Skeletal muscle satellite cell (primary cell): Measurements from ENCODE around the gene ST7. TPM values are rescaled to one million over a fixed set of nuclear protein-coding genes. Genes with fewer than 3 reads are reported as not detected.
A peak's percentile ranks its signal among the peaks of the same experiment; 100 is the strongest.

Experiments
- H3K27me3 ChIP-seq: 2 replicates; pipeline ENCODE4 v1.7.0; 2013; ENCODE audit warnings: low read length; ENCODE audit not compliant: control insufficient read depth, insufficient read depth
- H3K36me3 ChIP-seq: 2 replicates; pipeline ENCODE4 v1.7.0; 2013; ENCODE audit warnings: mild to moderate bottlenecking, control low read depth, low read length; ENCODE audit not compliant: insufficient read depth
- H3K4me1 ChIP-seq: 2 replicates; pipeline ENCODE4 v1.7.0; 2013; ENCODE audit warnings: low read length; ENCODE audit not compliant: control insufficient read depth, insufficient read depth
- H3K4me2 ChIP-seq: 2 replicates; pipeline ENCODE4 v1.7.0; 2013; ENCODE audit warnings: mild to moderate bottlenecking, low read length
- H3K4me3 ChIP-seq: 2 replicates; pipeline ENCODE4 v1.7.0; 2013; ENCODE audit warnings: low read length
- H3K9ac ChIP-seq: 2 replicates; pipeline ENCODE4 v1.7.0; 2013; ENCODE audit warnings: mild to moderate bottlenecking, low read depth, low read length, moderate library complexity
- H3K9me3 ChIP-seq: replicated peaks from 2 replicates; pipeline ENCODE4 v1.7.0; 2013; ENCODE audit warnings: mild to moderate bottlenecking, control low read depth, low read length
- total RNA-seq: library from RNA; depleted of rRNA; stranded (reverse); fragments of >200 nt; gene quantifications from 2 replicates; pipeline ENCODE4 v1.2.3, GENCODE V29; 2012; rRNA removed

ST7 gene
- total RNA-seq = 16.0 and 19.4 TPM in 2 replicates

GRCh38 chr7:116953372-116953905 is at the start of gene ST7:
ST7 (plus strand) TSS chr7:116953501; CDS start chr7:116953541, 40 bp downstream.
- no peaks in the 10 kb centered on the region for H3K27me3 ChIP-seq
- peak within 1 kb of the TSS; percentile 98 for H3K4me2 ChIP-seq
- peaks cover 19% of the 10 kb centered on the region for H3K4me1 ChIP-seq
- H3K4me3 ChIP-seq = peak within 1 kb of the TSS; percentile 83
- no peaks in the 10 kb centered on the region for H3K36me3 ChIP-seq
- H3K9ac ChIP-seq = peak within 1 kb of the TSS; percentile 98
- H3K9me3 ChIP-seq = no peaks in the 10 kb centered on the region

GRCh38 chr7:116906391-116906790 is 46.9 kb upstream of the ST7 start:
- Histone ChIP-seq H3K36me3 (peaks cover 63% of the 10 kb centered on the region), H3K9me3 (no peaks in the 10 kb centered on the region), H3K9ac (no peak overlapping the region), H3K27me3 (no peaks in the 10 kb centered on the region), H3K4me1 (no peaks in the 10 kb centered on the region), H3K4me3 (no peak overlapping the region), H3K4me2 (no peak overlapping the region)

GRCh38 chr7:116910383-116910782 is 42.9 kb upstream of the ST7 start:
- Histone ChIP-seq H3K9me3 (no peaks in the 10 kb centered on the region), H3K36me3 (peaks cover 70% of the 10 kb centered on the region), H3K9ac (no peak overlapping the region), H3K27me3 (no peaks in the 10 kb centered on the region), H3K4me1 (no peaks in the 10 kb centered on the region), H3K4me2 (no peak overlapping the region), H3K4me3 (no peak overlapping the region)

- no peak overlapping the region for H3K4me3 ChIP-seq
- no peaks in the 10 kb centered on the region for H3K9me3 ChIP-seq
- no peaks in the 10 kb centered on the region for H3K27me3 ChIP-seq
- H3K4me2 ChIP-seq = no peak overlapping the region
- H3K4me1 ChIP-seq = no peaks in the 10 kb centered on the region
- peaks cover 68% of the 10 kb centered on the region for H3K36me3 ChIP-seq
- H3K9ac ChIP-seq = no peak overlapping the region
Measured at GRCh38 chr7:116911801-116912200, 41.5 kb upstream of the ST7 start.

GRCh38 chr7:116912269-116912909 is 40.9 kb upstream of the ST7 start:
- H3K27me3 ChIP-seq = no peaks in the 10 kb centered on the region
- H3K4me1 ChIP-seq = no peaks in the 10 kb centered on the region
- no peak overlapping the region for H3K4me3 ChIP-seq
- no peak overlapping the region for H3K4me2 ChIP-seq
- peaks cover 65% of the 10 kb centered on the region for H3K36me3 ChIP-seq
- H3K9ac ChIP-seq = no peak overlapping the region
- H3K9me3 ChIP-seq = no peaks in the 10 kb centered on the region

- no peak overlapping the region for H3K4me2 ChIP-seq
- peaks cover 50% of the 10 kb centered on the region for H3K36me3 ChIP-seq
- H3K27me3 ChIP-seq = no peaks in the 10 kb centered on the region
- H3K4me3 ChIP-seq = no peak overlapping the region
- H3K4me1 ChIP-seq = no peaks in the 10 kb centered on the region
- no peaks in the 10 kb centered on the region for H3K9me3 ChIP-seq
- no peak overlapping the region for H3K9ac ChIP-seq
Measured at GRCh38 chr7:116918704-116919103, 34.6 kb upstream of the ST7 start.

GRCh38 chr7:116920359-116920758 is 32.9 kb upstream of the ST7 start:
- no peak overlapping the region for H3K4me3 ChIP-seq
- no peaks in the 10 kb centered on the region for H3K4me1 ChIP-seq
- H3K36me3 ChIP-seq = peaks cover 41% of the 10 kb centered on the region
- no peaks in the 10 kb centered on the region for H3K9me3 ChIP-seq
- no peaks in the 10 kb centered on the region for H3K27me3 ChIP-seq
- no peak overlapping the region for H3K9ac ChIP-seq
- H3K4me2 ChIP-seq = no peak overlapping the region

GRCh38 chr7:116922545-116922944 is 30.8 kb upstream of the ST7 start:
- H3K36me3 ChIP-seq = peaks cover 25% of the 10 kb centered on the region
- H3K4me3 ChIP-seq = no peak overlapping the region
- H3K9ac ChIP-seq = no peak overlapping the region
- no peak overlapping the region for H3K4me2 ChIP-seq
- no peaks in the 10 kb centered on the region for H3K4me1 ChIP-seq
- H3K27me3 ChIP-seq = no peaks in the 10 kb centered on the region
- no peaks in the 10 kb centered on the region for H3K9me3 ChIP-seq

- no peak overlapping the region for H3K4me3 ChIP-seq
- H3K36me3 ChIP-seq = peaks cover 7% of the 10 kb centered on the region
- H3K4me1 ChIP-seq = no peaks in the 10 kb centered on the region
- H3K4me2 ChIP-seq = no peak overlapping the region
- H3K9ac ChIP-seq = no peak overlapping the region
- H3K9me3 ChIP-seq = no peaks in the 10 kb centered on the region
- no peaks in the 10 kb centered on the region for H3K27me3 ChIP-seq
Measured at GRCh38 chr7:116924741-116925140, 28.6 kb upstream of the ST7 start.

- H3K4me1 ChIP-seq = peaks cover 4% of the 10 kb centered on the region
- H3K4me2 ChIP-seq = no peak overlapping the region
- H3K27me3 ChIP-seq = no peaks in the 10 kb centered on the region
- no peaks in the 10 kb centered on the region for H3K36me3 ChIP-seq
- no peak overlapping the region for H3K4me3 ChIP-seq
- no peak overlapping the region for H3K9ac ChIP-seq
- H3K9me3 ChIP-seq = no peaks in the 10 kb centered on the region
Measured at GRCh38 chr7:116929021-116929420, 24.3 kb upstream of the ST7 start.

GRCh38 chr7:116929914-116930913 is 23.1 kb upstream of the ST7 start:
- H3K36me3 ChIP-seq = no peaks in the 10 kb centered on the region
- H3K4me2 ChIP-seq = peak overlapping the region; percentile 74
- H3K4me3 ChIP-seq = no peak overlapping the region
- H3K9ac ChIP-seq = no peak overlapping the region
- H3K9me3 ChIP-seq = no peaks in the 10 kb centered on the region
- H3K27me3 ChIP-seq = no peaks in the 10 kb centered on the region
- H3K4me1 ChIP-seq = peaks cover 4% of the 10 kb centered on the region
